GM12872 (cell line): Measurements from ENCODE around the gene MRPS23.

Experiments
- TF ChIP-seq, protein P1 (sequence below): IDR thresholded peaks from 3 replicates; pipeline ENCODE4 v1.5.1; 2011; ENCODE audit warnings: low read depth, mild to moderate bottlenecking, low read length, moderate library complexity; ENCODE audit not compliant: insufficient read depth

The MRPS23 gene

DNA sequence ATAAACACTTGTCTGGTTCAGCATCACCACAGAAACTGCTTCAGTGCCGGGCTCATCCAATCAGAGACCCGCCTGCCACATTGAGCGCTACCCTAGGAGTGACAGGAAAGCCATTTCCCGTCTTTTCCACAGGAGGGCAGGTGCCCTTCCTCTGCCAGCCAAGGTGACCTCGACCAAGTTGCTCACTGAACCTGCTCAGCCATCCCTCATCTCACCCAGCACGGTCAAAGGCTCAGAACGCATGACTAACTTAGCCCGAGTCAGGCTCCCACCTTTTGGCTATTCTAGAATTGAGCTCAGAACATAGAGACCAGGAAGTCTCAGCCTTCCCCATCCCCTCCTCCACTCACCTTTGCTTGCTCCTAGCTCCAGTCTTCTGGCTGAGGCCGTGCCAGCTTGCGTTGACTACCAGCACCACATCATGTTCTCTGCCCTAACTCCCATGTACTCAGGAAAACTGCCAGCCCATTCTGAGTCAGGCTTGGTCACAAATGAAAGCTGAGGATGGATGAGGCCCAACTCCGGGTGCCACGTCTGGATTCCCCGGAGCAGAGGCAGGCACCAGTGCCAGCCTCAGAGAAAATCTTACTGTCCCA, 15.6 kb downstream of the MRPS23 start:
- TF ChIP-seq, protein P1, sequence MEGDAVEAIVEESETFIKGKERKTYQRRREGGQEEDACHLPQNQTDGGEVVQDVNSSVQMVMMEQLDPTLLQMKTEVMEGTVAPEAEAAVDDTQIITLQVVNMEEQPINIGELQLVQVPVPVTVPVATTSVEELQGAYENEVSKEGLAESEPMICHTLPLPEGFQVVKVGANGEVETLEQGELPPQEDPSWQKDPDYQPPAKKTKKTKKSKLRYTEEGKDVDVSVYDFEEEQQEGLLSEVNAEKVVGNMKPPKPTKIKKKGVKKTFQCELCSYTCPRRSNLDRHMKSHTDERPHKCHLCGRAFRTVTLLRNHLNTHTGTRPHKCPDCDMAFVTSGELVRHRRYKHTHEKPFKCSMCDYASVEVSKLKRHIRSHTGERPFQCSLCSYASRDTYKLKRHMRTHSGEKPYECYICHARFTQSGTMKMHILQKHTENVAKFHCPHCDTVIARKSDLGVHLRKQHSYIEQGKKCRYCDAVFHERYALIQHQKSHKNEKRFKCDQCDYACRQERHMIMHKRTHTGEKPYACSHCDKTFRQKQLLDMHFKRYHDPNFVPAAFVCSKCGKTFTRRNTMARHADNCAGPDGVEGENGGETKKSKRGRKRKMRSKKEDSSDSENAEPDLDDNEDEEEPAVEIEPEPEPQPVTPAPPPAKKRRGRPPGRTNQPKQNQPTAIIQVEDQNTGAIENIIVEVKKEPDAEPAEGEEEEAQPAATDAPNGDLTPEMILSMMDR = no peak

DNA sequence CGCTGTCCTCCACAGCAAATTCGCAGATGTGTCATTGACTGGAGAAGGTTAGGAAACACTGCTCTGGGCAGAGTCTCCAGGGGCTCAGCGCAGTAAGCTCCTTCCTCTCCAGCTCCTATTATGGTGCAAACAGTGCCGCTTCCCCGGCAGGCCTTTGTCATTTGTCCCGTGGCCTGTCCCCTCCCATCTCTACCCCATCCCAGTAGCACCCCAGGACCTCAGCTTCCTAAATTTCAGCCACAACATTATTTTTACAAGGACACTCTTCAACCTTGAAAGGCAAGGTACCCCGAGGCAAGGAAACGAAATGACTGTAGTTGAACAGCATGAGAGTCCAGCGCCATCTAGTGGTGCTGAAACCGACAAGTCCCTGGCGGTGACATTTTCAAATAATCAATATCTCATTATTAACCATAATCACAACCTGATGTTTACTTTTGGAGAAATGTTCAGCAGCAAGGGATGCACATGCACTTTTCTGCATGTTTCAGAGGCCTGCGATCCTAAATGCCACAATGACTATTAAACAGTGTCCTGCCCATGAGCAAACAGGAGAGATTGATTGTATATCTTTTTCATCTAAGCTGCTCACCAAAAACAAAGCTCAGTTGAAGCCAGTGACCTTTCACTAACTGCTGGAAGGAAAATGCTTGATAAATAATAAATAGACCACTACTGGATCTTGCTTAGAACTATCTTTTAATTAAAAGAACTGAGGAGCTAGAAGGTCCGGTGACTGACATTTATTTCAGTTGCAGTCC, 16.5 kb downstream of the MRPS23 start:
- TF ChIP-seq, protein P1 = peak; percentile 90

DNA sequence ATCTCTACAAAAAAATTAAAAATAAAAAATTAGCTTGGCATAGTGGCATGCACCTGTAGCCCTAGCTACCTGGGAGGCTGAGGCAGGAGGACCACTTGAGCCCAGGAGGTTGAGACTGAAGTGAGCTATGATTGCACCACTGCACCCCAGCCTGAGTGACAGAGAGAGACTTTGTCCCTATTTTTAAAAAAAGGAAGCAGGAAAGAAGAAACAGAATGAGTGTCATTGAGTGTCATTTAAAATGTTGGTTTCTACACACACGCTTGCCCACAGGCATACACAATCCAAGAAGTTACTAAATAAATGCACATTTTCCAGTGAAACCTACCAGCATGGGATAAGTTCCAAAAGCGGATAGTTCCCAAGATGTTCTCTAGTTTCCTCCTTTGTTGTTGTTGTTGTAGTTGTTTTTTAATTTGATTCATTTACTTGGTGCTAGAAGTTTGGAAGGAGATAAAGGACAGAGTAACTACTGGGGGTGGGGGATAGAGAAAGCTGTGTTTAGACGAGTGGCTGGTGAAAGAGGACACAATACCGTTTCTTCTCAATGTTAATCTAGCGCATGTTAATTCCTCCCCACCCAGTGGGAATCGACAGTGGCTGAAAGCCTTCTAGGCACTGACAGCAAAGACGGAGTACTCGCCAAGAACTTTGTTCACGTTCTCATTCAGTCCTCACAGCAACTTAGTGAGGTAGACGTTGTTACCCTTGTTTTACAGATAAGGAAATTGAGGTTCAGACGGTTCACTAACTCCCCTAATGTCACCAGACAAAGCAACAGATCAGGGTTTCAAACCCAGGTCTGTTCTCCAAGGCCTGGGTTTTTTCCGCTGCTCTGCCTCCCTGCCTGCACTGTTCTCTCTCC, 17.3 kb downstream of the MRPS23 start:
- TF ChIP-seq, protein P1 = no peak

DNA sequence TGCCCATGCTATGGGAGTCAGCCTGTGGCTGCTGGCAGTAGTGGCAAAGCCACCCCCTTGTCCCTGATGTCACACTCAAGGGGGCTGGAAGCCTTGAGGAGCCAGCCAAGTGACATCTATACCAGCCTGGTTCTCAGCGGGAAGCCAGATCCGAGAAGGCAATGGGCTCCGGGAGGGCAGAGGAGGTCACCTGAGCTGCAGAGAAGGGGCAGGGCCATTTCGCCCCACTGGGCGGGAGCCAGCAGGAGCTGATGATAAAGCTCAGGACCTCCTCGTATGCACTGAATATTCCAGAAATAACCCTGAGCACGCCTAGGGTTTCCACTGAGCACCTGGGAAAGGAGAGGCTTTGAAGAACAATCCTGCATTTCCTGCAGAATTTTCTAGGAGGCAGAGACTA, 19.0 kb downstream of the MRPS23 start:
- TF ChIP-seq, protein P1 = no peak

DNA sequence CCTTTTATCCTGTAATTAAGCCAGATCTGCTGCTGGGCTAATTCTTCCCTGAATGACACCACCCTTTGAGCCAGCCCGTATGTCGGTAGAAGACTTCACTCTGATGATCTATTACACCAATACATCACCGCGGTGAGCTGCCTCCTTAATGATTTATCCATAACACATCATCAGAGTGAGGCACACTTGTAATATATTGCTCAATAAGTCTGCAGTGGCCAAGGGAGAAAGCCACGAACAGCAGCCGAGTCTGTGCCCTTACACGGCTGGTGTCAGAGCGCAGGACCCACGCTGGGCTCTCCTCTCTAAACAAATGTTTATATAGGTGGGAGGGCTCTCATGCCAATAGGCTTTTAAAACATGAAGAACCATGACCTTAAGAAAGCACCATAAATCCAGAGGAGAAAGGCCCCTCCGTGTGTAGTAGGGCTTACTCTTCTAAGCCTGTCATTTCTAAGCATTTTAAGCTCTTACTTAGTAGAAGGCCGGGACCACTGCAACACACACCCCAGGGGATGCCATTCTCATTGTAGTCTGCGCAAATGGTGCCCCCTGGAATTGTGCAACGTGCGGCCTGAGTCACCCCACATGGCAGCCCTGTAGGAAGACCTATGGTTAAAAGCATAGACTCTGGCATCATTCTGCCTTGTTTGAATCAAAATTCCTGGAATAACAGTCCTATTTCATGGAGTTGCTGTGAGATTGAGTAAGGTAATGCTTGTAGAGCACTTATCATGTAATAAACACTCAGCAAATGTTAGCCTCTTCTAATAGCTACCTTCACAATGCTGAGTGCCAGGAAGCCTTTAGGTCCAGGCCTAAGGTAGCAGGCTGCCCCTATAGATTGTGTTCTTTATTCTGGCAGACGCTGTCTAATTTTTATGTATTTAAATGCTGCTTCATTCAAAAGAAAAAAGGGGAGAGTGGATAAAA, 26.1 kb downstream of the MRPS23 start:
- TF ChIP-seq, protein P1 = no peak

DNA sequence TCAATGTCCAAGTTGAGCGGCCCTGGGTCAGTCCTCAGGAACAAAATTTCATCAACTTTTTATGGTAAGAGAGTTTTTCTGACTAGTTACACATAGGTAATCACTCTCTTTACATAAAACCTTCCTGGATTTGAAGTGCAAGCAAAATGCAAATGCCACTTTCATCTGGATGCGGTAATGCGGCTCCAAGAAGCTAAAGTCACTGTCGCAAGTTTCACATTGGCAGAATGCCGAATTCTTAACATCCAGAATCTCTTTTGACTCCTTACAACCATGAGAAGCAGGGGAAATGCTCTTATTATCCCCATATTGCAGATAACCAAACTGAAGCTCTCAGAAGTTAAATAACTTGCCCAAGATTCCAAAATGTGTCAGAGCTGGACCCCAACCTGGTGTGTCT, 30.0 kb downstream of the MRPS23 start:
- TF ChIP-seq, protein P1 = no peak
